Progenitor cell of endocrine pancreas (in vitro differentiated cells): Measurements from ENCODE around the gene TMEM272. TPM values are rescaled to one million over a fixed set of nuclear protein-coding genes. Genes with fewer than 3 reads are reported as not detected.

Experiments used
- DNase-seq: peaks from one replicate; pipeline ENCODE4 v3.0.0; 2021; ENCODE audit warnings: low spot score; ENCODE audit not compliant: unreplicated experiment
- H3K27ac Mint-ChIP-seq: 2 replicates; pipeline ENCODE4 v1.8.0; 2021; ENCODE audit warnings: mild to moderate bottlenecking, moderate library complexity, mixed read lengths
- H3K27me3 Mint-ChIP-seq: 2 replicates; pipeline ENCODE4 v1.8.0; 2021; ENCODE audit warnings: mixed read lengths
- H3K36me3 Mint-ChIP-seq: 2 replicates; pipeline ENCODE4 v1.8.0; 2022; ENCODE audit warnings: mixed read lengths; ENCODE audit not compliant: insufficient read depth
- H3K4me1 Mint-ChIP-seq: 2 replicates; pipeline ENCODE4 v1.8.0; 2021; ENCODE audit warnings: low read depth, mixed read lengths
- H3K4me3 Mint-ChIP-seq: 2 replicates; pipeline ENCODE4 v1.8.0; 2021; ENCODE audit warnings: low read depth, mild to moderate bottlenecking, moderate library complexity, mixed read lengths
- H3K9me3 Mint-ChIP-seq: 2 replicates; pipeline ENCODE4 v1.8.0; 2021; ENCODE audit warnings: low read depth, mixed read lengths
- total RNA-seq: library from RNA; stranded (reverse); gene quantifications from 2 replicates; pipeline ENCODE4 v1.2.1, GENCODE V29; 2021
- TF ChIP-seq, protein P1 (sequence below): fragments of 200-600 bp; sonication (generic); IDR thresholded peaks from one replicate; pipeline ENCODE4 v1.5.0; 2021; ENCODE audit warnings: antibody characterized with exemption, mild to moderate bottlenecking; ENCODE audit not compliant: unreplicated experiment

Gene TMEM272
- total RNA-seq, 1 donor from 2014 or later = 1.5 TPM

- Mint-ChIP-seq H3K27ac (no peak overlapping the region), H3K27me3 (no peaks in the 10 kb centered on the region), H3K9me3 (no peaks in the 10 kb centered on the region), H3K36me3 (peaks cover 3% of the 10 kb centered on the region), H3K4me3 (no peak overlapping the region), H3K4me1 (no peaks in the 10 kb centered on the region)
- TF ChIP-seq, protein P1, sequence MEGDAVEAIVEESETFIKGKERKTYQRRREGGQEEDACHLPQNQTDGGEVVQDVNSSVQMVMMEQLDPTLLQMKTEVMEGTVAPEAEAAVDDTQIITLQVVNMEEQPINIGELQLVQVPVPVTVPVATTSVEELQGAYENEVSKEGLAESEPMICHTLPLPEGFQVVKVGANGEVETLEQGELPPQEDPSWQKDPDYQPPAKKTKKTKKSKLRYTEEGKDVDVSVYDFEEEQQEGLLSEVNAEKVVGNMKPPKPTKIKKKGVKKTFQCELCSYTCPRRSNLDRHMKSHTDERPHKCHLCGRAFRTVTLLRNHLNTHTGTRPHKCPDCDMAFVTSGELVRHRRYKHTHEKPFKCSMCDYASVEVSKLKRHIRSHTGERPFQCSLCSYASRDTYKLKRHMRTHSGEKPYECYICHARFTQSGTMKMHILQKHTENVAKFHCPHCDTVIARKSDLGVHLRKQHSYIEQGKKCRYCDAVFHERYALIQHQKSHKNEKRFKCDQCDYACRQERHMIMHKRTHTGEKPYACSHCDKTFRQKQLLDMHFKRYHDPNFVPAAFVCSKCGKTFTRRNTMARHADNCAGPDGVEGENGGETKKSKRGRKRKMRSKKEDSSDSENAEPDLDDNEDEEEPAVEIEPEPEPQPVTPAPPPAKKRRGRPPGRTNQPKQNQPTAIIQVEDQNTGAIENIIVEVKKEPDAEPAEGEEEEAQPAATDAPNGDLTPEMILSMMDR = no peak
- no peak for DNase-seq
These were observed 20.9 kb upstream of the TMEM272 start for GRCh38 chr13:51865838-51866237.

GRCh38 chr13:51862957-51863356, 18.0 kb upstream of the TMEM272 start:
- Mint-ChIP-seq H3K4me1 (peaks cover 10% of the 10 kb centered on the region), H3K27ac (no peak overlapping the region), H3K9me3 (no peaks in the 10 kb centered on the region), H3K4me3 (no peak overlapping the region), H3K36me3 (no peaks in the 10 kb centered on the region), H3K27me3 (peaks cover 11% of the 10 kb centered on the region)
- TF ChIP-seq, protein P1 = no peak
- no peak for DNase-seq

GRCh38 chr13:51861723-51862300, 16.8 kb upstream of the TMEM272 start, which contains the start of gene CCDC70:
Gene CCDC70 (plus strand): TSS chr13:51861969. CDS start chr13:51865412, 3,443 bp downstream.
- no peaks in the 10 kb centered on the region for H3K36me3 Mint-ChIP-seq
- H3K9me3 Mint-ChIP-seq = no peaks in the 10 kb centered on the region
- no peak within 1 kb of the TSS for H3K27ac Mint-ChIP-seq
- no peak within 1 kb of the TSS for H3K4me3 Mint-ChIP-seq
- TF ChIP-seq, protein P1 = no peak
- DNase-seq = no peak
- peaks cover 14% of the 10 kb centered on the region for H3K4me1 Mint-ChIP-seq
- H3K27me3 Mint-ChIP-seq = peaks cover 15% of the 10 kb centered on the region

DNA sequence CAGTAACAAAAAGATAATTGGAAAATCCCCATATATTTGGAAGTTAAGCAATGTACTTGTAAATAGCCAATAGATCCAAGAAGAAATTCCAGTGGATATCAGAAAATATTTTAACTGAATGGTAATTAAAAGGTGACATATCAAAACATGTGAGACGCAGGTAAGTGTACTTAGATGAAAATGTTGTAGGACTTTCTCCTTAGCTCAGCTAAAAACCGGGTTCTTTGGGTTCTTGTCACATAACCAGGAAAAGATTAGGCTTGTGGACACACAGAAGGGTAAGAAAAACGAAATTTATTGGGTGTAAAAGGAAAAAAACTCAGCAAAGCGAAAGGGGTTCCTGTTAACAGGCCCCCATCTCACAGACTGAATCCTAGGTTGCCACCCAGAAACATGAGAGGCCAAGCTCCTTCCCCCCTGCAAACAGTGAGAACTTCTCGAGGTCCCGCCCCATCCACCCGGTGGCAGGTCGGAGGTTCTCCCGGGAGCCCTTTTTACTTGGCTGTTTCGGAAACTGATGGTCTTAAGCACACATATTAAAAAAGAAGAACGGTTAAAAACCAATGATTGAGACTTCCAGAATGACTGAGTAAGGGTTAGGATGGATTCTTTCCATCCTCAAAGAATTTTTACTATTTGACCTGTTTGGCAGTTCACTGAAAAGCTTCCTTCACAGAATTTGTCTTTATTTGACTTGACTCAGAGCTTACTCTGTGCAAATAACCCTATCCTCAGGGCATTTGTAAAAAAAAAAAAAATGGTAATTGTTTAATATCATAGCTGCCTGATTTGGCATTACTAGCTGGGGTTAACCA, 13.7 kb upstream of the TMEM272 start:
- DNase-seq = no peak
- Mint-ChIP-seq H3K27me3 (peaks cover 18% of the 10 kb centered on the region), H3K36me3 (peaks cover 6% of the 10 kb centered on the region), H3K4me1 (peaks cover 16% of the 10 kb centered on the region), H3K27ac (no peak overlapping the region), H3K9me3 (peaks cover 11% of the 10 kb centered on the region), H3K4me3 (no peak overlapping the region)
- TF ChIP-seq, protein P1 = no peak

GRCh38 chr13:51856998-51857397, 12.0 kb upstream of the TMEM272 start:
- TF ChIP-seq, protein P1 = no peak
- no peak for DNase-seq
- peaks cover 6% of the 10 kb centered on the region for H3K36me3 Mint-ChIP-seq
- peaks cover 16% of the 10 kb centered on the region for H3K4me1 Mint-ChIP-seq
- no peak overlapping the region for H3K27ac Mint-ChIP-seq
- peaks cover 18% of the 10 kb centered on the region for H3K27me3 Mint-ChIP-seq
- H3K4me3 Mint-ChIP-seq = no peak overlapping the region
- peaks cover 11% of the 10 kb centered on the region for H3K9me3 Mint-ChIP-seq
